B cell (primary cell): ENCODE data around the gene CDH12. TPM values are rescaled to one million over a fixed set of nuclear protein-coding genes. Genes with fewer than 3 reads are reported as not detected.

Experiments used
- ATAC-seq: fragments of 200-7000 bp; cut with Tn5 transposase; one replicate; pipeline ENCODE4 v1.10.0; 2021; ENCODE audit warnings: low read depth, mild to moderate bottlenecking, moderate number of reproducible peaks, moderate library complexity
- CTCF ChIA-PET: fragments of 350-600 bp; sonication (Branson Sonifier 250); formaldehyde crosslinking; loops from one replicate; lab custom pipeline; 2021; ENCODE audit warnings: antibody characterized with exemption, inconsistent platforms; lab: Charles Lee
- POLR2A ChIA-PET: fragments of 350-600 bp; sonication (Branson Sonifier 250); formaldehyde crosslinking; loops from one replicate; lab custom pipeline; 2021; ENCODE audit warnings: antibody characterized with exemption; lab: Charles Lee
- DNase-seq: peaks from one replicate; pipeline ENCODE4 v3.0.0; 2013
- H2AFZ ChIP-seq: 2 replicates; pipeline ENCODE4 v1.6.1; 2012; ENCODE audit warnings: mild to moderate bottlenecking, low read depth, low read length; ENCODE audit not compliant: insufficient read depth, poor library complexity, severe bottlenecking
- H3K27ac ChIP-seq, 2 donors: 1 replicate in 1 of 2; 2 replicates in 1 of 2; pipeline ENCODE4 v1.5.1; 2012 to 2013; ENCODE audit warnings: low read length in 2 of 2, mild to moderate bottlenecking in 2 of 2, moderate library complexity in 1 of 2
- H3K27me3 ChIP-seq, 4 experiments: fragments of 200-600 bp in 1 of 4; sonication (generic) in 1 of 4; replicated peaks in 1 of 4; 1 replicate in 2 of 4; 2 replicates in 2 of 4; pipeline versions ENCODE4 v1.6.1 to v1.7.0; 2013 to 2016; ENCODE audit warnings: low read length in 3 of 4, mild to moderate bottlenecking in 2 of 4, mixed read lengths in 1 of 4, moderate library complexity in 1 of 4; ENCODE audit not compliant: insufficient read depth in 4 of 4, control insufficient read depth in 3 of 4; ENCODE audit errors: control extremely low read depth in 1 of 4
- H3K36me3 ChIP-seq, 2 experiments: replicated peaks in 1 of 2; 1 replicate in 1 of 2; 2 replicates in 1 of 2; pipeline versions ENCODE4 v1.6.1 to v1.7.1; 2013; ENCODE audit warnings: low read length in 1 of 2; ENCODE audit not compliant: insufficient read depth in 2 of 2, control insufficient read depth in 1 of 2; ENCODE audit errors: control extremely low read depth in 1 of 2, extremely low read depth in 1 of 2
- H3K4me1 ChIP-seq, 2 donors: fragments of 200-600 bp in 1 of 2; sonication (generic) in 1 of 2; 1 replicate in 1 of 2; 2 replicates in 1 of 2; pipeline versions ENCODE4 v1.5.1 to v1.6.1; 2013 to 2017; ENCODE audit warnings: low read length in 2 of 2; ENCODE audit not compliant: control insufficient read depth in 2 of 2, insufficient read depth in 2 of 2
- H3K4me2 ChIP-seq: replicated peaks from 2 replicates; pipeline ENCODE3; 2012; ENCODE audit warnings: mild to moderate bottlenecking, low read depth, low read length; ENCODE audit not compliant: poor library complexity, severe bottlenecking
- H3K4me3 ChIP-seq, 5 experiments: fragments of 200-600 bp in 1 of 5; sonication (generic) in 1 of 5; 1 replicate in 3 of 5; 2 replicates in 2 of 5; pipeline versions ENCODE4 v1.5.1 to v1.7.0; 2011 to 2016; ENCODE audit warnings: low read length in 4 of 5, mild to moderate bottlenecking in 4 of 5, low read depth in 2 of 5, control low read depth in 1 of 5, moderate library complexity in 1 of 5; ENCODE audit not compliant: insufficient read depth in 1 of 5; ENCODE audit errors: control extremely low read depth in 1 of 5, extremely low read depth in 1 of 5
- H3K79me2 ChIP-seq: fragments of 200-600 bp; sonication (generic); one replicate; pipeline ENCODE4 v1.6.0; 2016; ENCODE audit warnings: low read length; ENCODE audit not compliant: control insufficient read depth, insufficient read depth
- H3K9ac ChIP-seq: fragments of 200-600 bp; sonication (generic); 2 replicates; pipeline ENCODE4 v1.6.1; 2017; ENCODE audit warnings: mild to moderate bottlenecking, low read length, moderate library complexity
- H3K9me3 ChIP-seq, 3 donors: one replicate each; pipeline versions ENCODE4 v1.6.1 to v1.7.1; 2013; ENCODE audit warnings: low read length in 2 of 3; ENCODE audit not compliant: control insufficient read depth in 2 of 3, insufficient read depth in 1 of 3; ENCODE audit errors: control extremely low read depth in 1 of 3
- H4K20me1 ChIP-seq: 2 replicates; pipeline ENCODE4 v1.6.0; 2012; ENCODE audit warnings: mild to moderate bottlenecking, low read length; ENCODE audit not compliant: insufficient read depth, control insufficient read depth, poor library complexity, severe bottlenecking
- H3K27ac Mint-ChIP-seq: one replicate; pipeline ENCODE4 v1.8.0; 2021; ENCODE audit warnings: mixed read lengths
- H3K27me3 Mint-ChIP-seq: one replicate; pipeline ENCODE4 v1.8.0; 2021; ENCODE audit warnings: mixed read lengths
- H3K4me1 Mint-ChIP-seq: one replicate; pipeline ENCODE4 v1.8.0; 2021; ENCODE audit warnings: mixed read lengths
- H3K4me3 Mint-ChIP-seq: one replicate; pipeline ENCODE4 v1.8.0; 2021; ENCODE audit warnings: mixed read lengths
- H3K9me3 Mint-ChIP-seq: one replicate; pipeline ENCODE4 v1.8.0; 2022; ENCODE audit warnings: mixed read lengths; ENCODE audit not compliant: insufficient read depth
- EZH2 ChIP-seq: IDR thresholded peaks from 2 replicates; pipeline ENCODE4 v1.6.1; 2012; ENCODE audit warnings: borderline replicate concordance, low read depth, mild to moderate bottlenecking, moderate library complexity, low read length; ENCODE audit not compliant: insufficient read depth, poor library complexity, severe bottlenecking
- WGBS: methylation state at CpG from one replicate; pipeline ENCODE4 v1.1.5; 2013; ENCODE audit warnings: missing lambda C conversion rate; ENCODE audit not compliant: insufficient coverage; 5-methylcytosine and 5-hydroxymethylcytosine counted together
- intact Hi-C: fragments of 100-400 bp; cut with micrococcal nuclease; formaldehyde crosslinking; loops from one replicate; pipeline ENCODE4 v1.10.0; 2022
- polyA plus RNA-seq: library from polyadenylated mRNA; depleted of rRNA; stranded (reverse); fragments of >200 nt; gene quantifications from 2 replicates; pipeline ENCODE4 v1.2.3, GENCODE V29; 2012
- total RNA-seq, 2 donors: library from RNA; stranded (reverse); fragments of 120-200 nt in 1 of 2; gene quantifications; 1 replicate in 1 of 2; 2 replicates in 1 of 2; pipeline versions ENCODE4 v1.2.3 to v1.2.4, GENCODE V29; 2013 to 2022
- TF ChIP-seq, protein P1 (sequence below): fragments of 200-600 bp; IDR thresholded peaks from one replicate; pipeline ENCODE4 v1.8.0; 2022; ENCODE audit warnings: antibody characterized with exemption, mild to moderate bottlenecking

Gene CDH12
- total and polyA plus RNA-seq, 2 donors (not counting 1 experiment from before 2014, with no cell fraction given), result not detected

DNA sequence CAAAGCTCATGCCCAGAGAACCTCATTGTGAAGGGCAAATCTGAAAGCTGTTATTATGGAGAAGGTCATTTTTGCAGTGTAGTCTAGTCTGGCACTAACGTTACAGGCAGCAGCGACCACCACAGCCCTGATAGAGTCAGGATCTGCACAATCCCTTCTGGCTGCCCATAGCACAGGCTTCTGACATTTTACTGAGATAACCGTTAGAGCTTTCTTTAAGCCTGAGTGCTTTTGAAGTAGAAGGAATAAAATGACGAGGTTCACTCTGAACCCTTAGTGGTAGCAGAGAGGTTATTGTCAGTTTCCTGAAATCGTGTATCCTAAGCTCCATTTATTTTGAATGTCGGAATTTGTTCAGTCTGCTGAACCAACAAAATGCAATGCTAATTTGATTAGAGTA, 505.1 kb downstream of the CDH12 start:
- DNase-seq (no peak), ATAC-seq (no peak)
- Histone ChIP-seq H3K36me3 (no peaks in the 10 kb centered on the region), H3K79me2 (no peaks in the 10 kb centered on the region), H3K4me3 (no peak overlapping the region), H3K27me3 (no peaks in the 10 kb centered on the region), H3K4me1 (no peaks in the 10 kb centered on the region), H3K9me3 (no peaks in the 10 kb centered on the region), H3K9ac (no peak overlapping the region), H3K4me2 (no peak overlapping the region), H2AFZ (no peak overlapping the region), H3K27ac (no peak overlapping the region), H4K20me1 (no peaks in the 10 kb centered on the region)
- Mint-ChIP-seq H3K27me3 (no peaks in the 10 kb centered on the region), H3K4me1 (no peaks in the 10 kb centered on the region), H3K4me3 (no peak overlapping the region), H3K9me3 (no peaks in the 10 kb centered on the region), H3K27ac (no peak overlapping the region)
- ChIA-PET CTCF (no interaction called here), POLR2A (no interaction called here)
- TF ChIP-seq EZH2, result no peak
- TF ChIP-seq, protein P1, sequence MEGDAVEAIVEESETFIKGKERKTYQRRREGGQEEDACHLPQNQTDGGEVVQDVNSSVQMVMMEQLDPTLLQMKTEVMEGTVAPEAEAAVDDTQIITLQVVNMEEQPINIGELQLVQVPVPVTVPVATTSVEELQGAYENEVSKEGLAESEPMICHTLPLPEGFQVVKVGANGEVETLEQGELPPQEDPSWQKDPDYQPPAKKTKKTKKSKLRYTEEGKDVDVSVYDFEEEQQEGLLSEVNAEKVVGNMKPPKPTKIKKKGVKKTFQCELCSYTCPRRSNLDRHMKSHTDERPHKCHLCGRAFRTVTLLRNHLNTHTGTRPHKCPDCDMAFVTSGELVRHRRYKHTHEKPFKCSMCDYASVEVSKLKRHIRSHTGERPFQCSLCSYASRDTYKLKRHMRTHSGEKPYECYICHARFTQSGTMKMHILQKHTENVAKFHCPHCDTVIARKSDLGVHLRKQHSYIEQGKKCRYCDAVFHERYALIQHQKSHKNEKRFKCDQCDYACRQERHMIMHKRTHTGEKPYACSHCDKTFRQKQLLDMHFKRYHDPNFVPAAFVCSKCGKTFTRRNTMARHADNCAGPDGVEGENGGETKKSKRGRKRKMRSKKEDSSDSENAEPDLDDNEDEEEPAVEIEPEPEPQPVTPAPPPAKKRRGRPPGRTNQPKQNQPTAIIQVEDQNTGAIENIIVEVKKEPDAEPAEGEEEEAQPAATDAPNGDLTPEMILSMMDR, result no peak
- WGBS, result 91% methylated on average over 3 of the region's 6 CpGs
- intact Hi-C loops, result no loop called here

DNA sequence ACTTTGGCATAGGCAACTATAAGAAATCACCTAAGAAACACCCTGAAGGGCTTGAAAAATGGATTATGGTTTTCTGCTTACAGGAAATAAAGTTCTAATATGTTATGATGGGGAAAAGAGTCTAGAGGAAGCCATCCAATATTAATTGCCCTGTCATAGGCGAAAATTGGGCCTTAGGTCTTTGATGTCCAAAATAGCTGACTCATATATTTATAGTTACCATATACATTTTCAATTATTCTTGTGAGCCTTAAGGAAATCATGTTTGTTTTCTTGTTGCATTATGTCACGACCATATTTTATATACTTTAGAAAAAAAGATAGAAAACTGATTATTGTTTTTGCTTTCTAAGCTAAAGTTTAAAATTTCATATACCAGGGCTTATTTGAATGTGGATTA, 509.1 kb downstream of the CDH12 start:
- H2AFZ ChIP-seq, result no peak overlapping the region
- no peak for DNase-seq
- H4K20me1 ChIP-seq, result no peaks in the 10 kb centered on the region
- no peak overlapping the region for H3K4me3 ChIP-seq
- H3K36me3 ChIP-seq, result no peaks in the 10 kb centered on the region
- H3K4me1 Mint-ChIP-seq, result no peaks in the 10 kb centered on the region
- no peaks in the 10 kb centered on the region for H3K79me2 ChIP-seq
- no peak overlapping the region for H3K27ac Mint-ChIP-seq
- no peak for ATAC-seq
- H3K4me1 ChIP-seq, result no peaks in the 10 kb centered on the region
- ChIA-PET POLR2A (no interaction called here), CTCF (no interaction called here)
- no peaks in the 10 kb centered on the region for H3K9me3 ChIP-seq
- intact Hi-C loops, result no loop called here
- no peak overlapping the region for H3K4me3 Mint-ChIP-seq
- H3K27me3 Mint-ChIP-seq, result no peaks in the 10 kb centered on the region
- H3K27me3 ChIP-seq, result no peaks in the 10 kb centered on the region
- WGBS, result no CpG with 5 or more reads among the region's 2 CpGs
- no peak overlapping the region for H3K4me2 ChIP-seq
- H3K9ac ChIP-seq, result no peak overlapping the region
- no peak overlapping the region for H3K27ac ChIP-seq
- no peaks in the 10 kb centered on the region for H3K9me3 Mint-ChIP-seq
- no peak for TF ChIP-seq EZH2
- TF ChIP-seq, protein P1, result no peak
